Dendritic cell treated with granulocyte-macrophage colony-stimulating factor and Interleukin-4, amounts not matched to agents 40 ng/mL and 50 ng/mL, for 4 days (primary cell): ENCODE data around the gene OSER1.

Experiments used
- H3K27ac Mint-ChIP-seq: one replicate; pipeline ENCODE4 v1.8.0; 2022; ENCODE audit warnings: mild to moderate bottlenecking, mixed read lengths
- H3K27me3 Mint-ChIP-seq: one replicate; pipeline ENCODE4 v1.8.0; 2022; ENCODE audit warnings: mild to moderate bottlenecking, mixed read lengths
- H3K36me3 Mint-ChIP-seq: one replicate; pipeline ENCODE4 v1.8.0; 2022; ENCODE audit warnings: low read depth, mixed read lengths
- H3K4me1 Mint-ChIP-seq: one replicate; pipeline ENCODE4 v1.8.0; 2022; ENCODE audit warnings: low read depth, mixed read lengths
- H3K4me3 Mint-ChIP-seq: one replicate; pipeline ENCODE4 v1.8.0; 2022; ENCODE audit warnings: mild to moderate bottlenecking, moderate library complexity, mixed read lengths
- H3K9me3 Mint-ChIP-seq: one replicate; pipeline ENCODE4 v1.8.0; 2022; ENCODE audit warnings: mixed read lengths
- intact Hi-C: fragments of 100-400 bp; cut with micrococcal nuclease; formaldehyde crosslinking; loops from one replicate; pipeline ENCODE4 v1.15.0; 2022

Gene OSER1

GRCh38 chr20:44218446-44218845 is 7.9 kb upstream of the OSER1 start:
- intact Hi-C loops, result loop anchor here (10.0 kb wide), 1 partner anchor 426 kb away; no protein-coding TSS in a partner anchor
- H3K9me3 Mint-ChIP-seq, result no peaks in the 10 kb centered on the region
- peaks cover 12% of the 10 kb centered on the region for H3K27me3 Mint-ChIP-seq
- H3K27ac Mint-ChIP-seq, result no peak overlapping the region
- H3K36me3 Mint-ChIP-seq, result no peaks in the 10 kb centered on the region
- H3K4me3 Mint-ChIP-seq, result no peak overlapping the region
- H3K4me1 Mint-ChIP-seq, result peaks cover 26% of the 10 kb centered on the region

GRCh38 chr20:44217342-44218092 is 6.9 kb upstream of the OSER1 start:
- Mint-ChIP-seq H3K4me1 (peaks cover 26% of the 10 kb centered on the region), H3K9me3 (no peaks in the 10 kb centered on the region), H3K4me3 (no peak overlapping the region), H3K36me3 (no peaks in the 10 kb centered on the region), H3K27ac (no peak overlapping the region), H3K27me3 (peaks cover 12% of the 10 kb centered on the region)
- intact Hi-C loops, result loop anchor here (1.0 to 10.0 kb wide), 2 partner anchors 94 to 427 kb away; partner anchors contain the start of gene FITM2

- H3K27ac Mint-ChIP-seq, result no peak overlapping the region
- no peaks in the 10 kb centered on the region for H3K9me3 Mint-ChIP-seq
- H3K36me3 Mint-ChIP-seq, result peaks cover 11% of the 10 kb centered on the region
- H3K4me1 Mint-ChIP-seq, result peaks cover 36% of the 10 kb centered on the region
- intact Hi-C loops, result loop anchor here (10.0 kb wide), 1 partner anchor 430 kb away; no protein-coding TSS in a partner anchor
- peaks cover 12% of the 10 kb centered on the region for H3K27me3 Mint-ChIP-seq
- no peak overlapping the region for H3K4me3 Mint-ChIP-seq
These were observed 4.6 kb upstream of the OSER1 start for GRCh38 chr20:44215125-44215524.

- H3K27ac Mint-ChIP-seq, result no peak overlapping the region
- no peaks in the 10 kb centered on the region for H3K9me3 Mint-ChIP-seq
- H3K36me3 Mint-ChIP-seq, result peaks cover 26% of the 10 kb centered on the region
- H3K4me1 Mint-ChIP-seq, result peaks cover 48% of the 10 kb centered on the region
- peaks cover 4% of the 10 kb centered on the region for H3K27me3 Mint-ChIP-seq
- no peak overlapping the region for H3K4me3 Mint-ChIP-seq
- intact Hi-C loops, result loop anchor here (5.0 to 10.0 kb wide), 4 partner anchors 265 to 675 kb away; partner anchors contain the start of genes SERINC3, TTPAL and YWHAB
These were observed 2.2 kb upstream of the OSER1 start for GRCh38 chr20:44212792-44213191.

- Mint-ChIP-seq H3K27me3 (no peaks in the 10 kb centered on the region), H3K4me3 (peak overlapping the region; percentile 100), H3K27ac (peak overlapping the region; percentile 97), H3K36me3 (peaks cover 33% of the 10 kb centered on the region), H3K4me1 (peaks cover 56% of the 10 kb centered on the region), H3K9me3 (no peaks in the 10 kb centered on the region)
- intact Hi-C loops, result loop anchor here (1.0 to 10.0 kb wide), 5 partner anchors 100 to 676 kb away; partner anchors contain the start of genes FITM2, SERINC3, TTPAL and YWHAB
These were observed 837 bp upstream of the OSER1 start for GRCh38 chr20:44211177-44212039.

GRCh38 chr20:44209686-44210405 is 725 bp downstream of the OSER1 start:
- H3K4me3 Mint-ChIP-seq, result peak overlapping the region; percentile 100
- peak overlapping the region; percentile 97 for H3K27ac Mint-ChIP-seq
- H3K4me1 Mint-ChIP-seq, result peaks cover 45% of the 10 kb centered on the region
- H3K27me3 Mint-ChIP-seq, result no peaks in the 10 kb centered on the region
- no peaks in the 10 kb centered on the region for H3K9me3 Mint-ChIP-seq
- peaks cover 49% of the 10 kb centered on the region for H3K36me3 Mint-ChIP-seq
- intact Hi-C loops, result loop anchor here (5.0 to 10.0 kb wide), 4 partner anchors 267 to 677 kb away; partner anchors contain the start of genes SERINC3, TTPAL and YWHAB

- intact Hi-C loops, result no loop called here
- Mint-ChIP-seq H3K4me3 (peak overlapping the region; percentile 100), H3K9me3 (no peaks in the 10 kb centered on the region), H3K36me3 (peaks cover 55% of the 10 kb centered on the region), H3K4me1 (peaks cover 45% of the 10 kb centered on the region), H3K27me3 (no peaks in the 10 kb centered on the region), H3K27ac (peak overlapping the region; percentile 97)
These were observed 1.8 kb downstream of the OSER1 start for GRCh38 chr20:44208770-44209169.

GRCh38 chr20:44208165-44208564 is 2.4 kb downstream of the OSER1 start:
- Mint-ChIP-seq H3K27ac (no peak overlapping the region), H3K9me3 (no peaks in the 10 kb centered on the region), H3K36me3 (peaks cover 61% of the 10 kb centered on the region), H3K27me3 (no peaks in the 10 kb centered on the region), H3K4me3 (peak overlapping the region; percentile 6), H3K4me1 (peaks cover 45% of the 10 kb centered on the region)
- intact Hi-C loops, result no loop called here

- H3K36me3 Mint-ChIP-seq, result peaks cover 70% of the 10 kb centered on the region
- no peaks in the 10 kb centered on the region for H3K9me3 Mint-ChIP-seq
- H3K27ac Mint-ChIP-seq, result no peak overlapping the region
- intact Hi-C loops, result no loop called here
- H3K27me3 Mint-ChIP-seq, result no peaks in the 10 kb centered on the region
- H3K4me1 Mint-ChIP-seq, result peaks cover 45% of the 10 kb centered on the region
- no peak overlapping the region for H3K4me3 Mint-ChIP-seq
These were observed 3.3 kb downstream of the OSER1 start for GRCh38 chr20:44207126-44207723.

- H3K9me3 Mint-ChIP-seq, result no peaks in the 10 kb centered on the region
- peaks cover 37% of the 10 kb centered on the region for H3K4me1 Mint-ChIP-seq
- peaks cover 80% of the 10 kb centered on the region for H3K36me3 Mint-ChIP-seq
- intact Hi-C loops, result no loop called here
- no peak overlapping the region for H3K4me3 Mint-ChIP-seq
- no peaks in the 10 kb centered on the region for H3K27me3 Mint-ChIP-seq
- H3K27ac Mint-ChIP-seq, result no peak overlapping the region
These were observed 4.4 kb downstream of the OSER1 start for GRCh38 chr20:44206132-44206531.

GRCh38 chr20:44204832-44205215 is 5.7 kb downstream of the OSER1 start:
- H3K27me3 Mint-ChIP-seq, result no peaks in the 10 kb centered on the region
- H3K9me3 Mint-ChIP-seq, result no peaks in the 10 kb centered on the region
- H3K36me3 Mint-ChIP-seq, result peaks cover 80% of the 10 kb centered on the region
- no peak overlapping the region for H3K27ac Mint-ChIP-seq
- no peak overlapping the region for H3K4me3 Mint-ChIP-seq
- H3K4me1 Mint-ChIP-seq, result peaks cover 34% of the 10 kb centered on the region
- intact Hi-C loops, result no loop called here

- no peaks in the 10 kb centered on the region for H3K27me3 Mint-ChIP-seq
- peaks cover 80% of the 10 kb centered on the region for H3K36me3 Mint-ChIP-seq
- no peak overlapping the region for H3K27ac Mint-ChIP-seq
- H3K4me1 Mint-ChIP-seq, result peaks cover 31% of the 10 kb centered on the region
- H3K9me3 Mint-ChIP-seq, result no peaks in the 10 kb centered on the region
- no peak overlapping the region for H3K4me3 Mint-ChIP-seq
- intact Hi-C loops, result no loop called here
These were observed 6.3 kb downstream of the OSER1 start for GRCh38 chr20:44204156-44204831.

- Mint-ChIP-seq H3K9me3 (no peaks in the 10 kb centered on the region), H3K4me1 (peaks cover 19% of the 10 kb centered on the region), H3K36me3 (peaks cover 83% of the 10 kb centered on the region), H3K27me3 (no peaks in the 10 kb centered on the region), H3K27ac (no peak overlapping the region), H3K4me3 (no peak overlapping the region)
- intact Hi-C loops, result no loop called here
These were observed 7.4 kb downstream of the OSER1 start for GRCh38 chr20:44203161-44203560.
